Inflammatory macrophage treated with lipopolysaccharide for 4 hours (primary cell): Measurements from ENCODE around the gene ME3.

Source experiments
- DNase-seq: peaks from one replicate; pipeline ENCODE4 v3.0.0-alpha.2; 2020

Gene ME3

DNA sequence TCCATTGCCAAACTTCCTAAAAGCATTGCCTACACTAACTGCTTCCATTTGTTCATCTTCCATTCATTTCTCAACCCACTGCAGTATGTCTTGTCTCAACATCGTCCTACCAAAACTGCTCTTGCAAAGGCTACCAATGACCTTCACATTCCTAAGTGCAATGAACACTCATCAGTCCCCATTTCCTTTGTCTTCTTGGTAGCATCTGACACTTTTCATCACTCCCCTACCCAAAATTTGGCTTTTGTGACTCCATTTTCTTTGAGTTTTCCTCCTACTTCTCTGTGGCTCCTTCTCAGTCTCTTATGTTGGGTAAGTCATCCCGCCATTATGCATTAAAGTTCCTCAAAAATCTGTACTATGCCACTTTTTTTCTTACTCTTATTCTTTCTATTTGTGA is 162.3 kb downstream of the ME3 start:
- no peak for DNase-seq

DNA sequence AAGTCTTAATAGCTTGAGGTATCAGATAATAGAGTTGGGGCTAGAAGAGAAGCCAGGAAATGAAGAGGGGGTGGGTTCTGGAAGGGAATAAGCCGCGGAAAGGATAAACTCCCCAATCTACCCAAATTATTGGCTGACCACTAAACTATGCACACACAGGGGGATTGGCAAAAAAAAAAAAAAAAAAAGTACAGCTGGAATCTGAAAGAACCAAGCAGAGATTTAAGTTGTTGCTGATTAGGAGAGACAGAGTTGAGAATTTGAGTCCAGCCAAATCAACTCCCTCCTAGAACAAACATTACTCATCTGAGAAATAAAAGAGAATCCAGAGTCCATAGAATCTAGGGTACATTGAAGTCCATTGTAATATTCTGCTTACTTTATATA is 162.8 kb downstream of the ME3 start:
- no peak for DNase-seq

DNA sequence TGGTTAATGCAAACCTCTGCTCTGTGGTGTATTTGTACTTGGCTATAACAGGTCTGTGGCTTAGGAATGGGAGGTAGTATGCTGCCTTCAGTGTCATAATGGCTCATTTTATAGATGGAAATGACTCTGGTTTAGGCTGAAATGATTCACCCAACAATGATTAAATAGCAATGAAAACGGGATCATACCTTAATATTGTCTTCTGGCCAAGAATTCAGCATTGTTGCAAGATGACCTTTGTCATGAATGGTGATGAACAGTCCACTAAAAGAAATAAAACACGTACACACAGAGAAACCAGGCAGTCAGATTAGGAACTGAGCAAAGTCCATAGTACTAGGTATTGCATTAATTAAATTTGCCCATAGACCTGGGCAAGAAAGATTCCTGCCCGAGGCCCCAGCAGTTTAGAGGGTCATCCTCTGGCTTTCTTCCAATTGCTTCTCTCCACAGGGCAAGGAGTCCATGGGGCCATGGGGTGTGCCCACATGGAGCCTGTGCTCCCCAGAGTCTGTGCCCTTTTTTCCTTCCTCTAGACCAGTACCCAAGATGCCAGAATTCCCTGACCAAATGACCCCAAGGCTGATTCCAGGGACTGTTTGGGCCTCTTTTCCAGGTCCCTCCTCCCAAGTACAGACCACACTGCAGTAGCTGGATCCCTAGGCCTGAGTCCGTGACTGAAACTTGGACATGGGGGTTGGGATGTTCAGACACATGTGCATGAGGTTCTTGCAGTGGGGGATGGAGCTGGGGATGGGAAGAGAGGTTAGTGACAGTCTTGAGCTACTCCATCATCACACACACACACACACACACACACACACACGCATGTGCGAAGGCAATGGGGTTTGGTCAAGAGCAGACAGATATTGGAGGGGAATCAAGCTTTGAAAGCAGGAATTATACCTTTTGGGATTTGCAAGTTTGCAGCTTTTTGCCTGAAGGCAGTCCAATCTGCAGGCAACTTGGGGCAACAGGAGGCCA is 163.5 kb downstream of the ME3 start:
- DNase-seq, result no peak

DNA sequence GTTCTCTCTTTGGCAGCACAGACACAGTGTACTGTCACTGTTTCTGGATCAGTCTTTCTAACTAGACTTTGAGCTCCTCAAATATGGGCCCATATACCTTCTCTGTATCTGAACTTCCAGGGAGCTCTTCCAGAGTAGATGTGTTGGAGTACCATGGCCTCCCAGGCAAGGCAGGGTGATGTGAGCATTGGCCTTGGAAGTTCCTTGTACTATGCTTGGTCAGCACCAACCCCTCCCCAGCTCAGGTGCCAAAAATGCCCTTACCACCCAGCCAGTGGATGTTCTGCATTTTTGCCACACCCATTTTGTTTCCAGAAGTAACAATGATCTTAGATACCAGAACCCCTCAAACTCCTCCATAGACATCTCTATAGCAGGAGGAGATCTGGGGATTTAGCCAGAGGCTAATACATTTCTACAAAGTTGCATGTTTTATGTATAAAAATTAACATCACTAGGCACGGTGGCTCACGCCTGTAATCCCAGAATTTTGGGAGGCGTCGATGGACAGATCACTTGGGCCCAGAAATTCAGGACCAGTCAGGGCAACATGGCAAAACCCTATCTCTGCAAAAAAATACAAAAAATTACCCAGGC is 165.1 kb downstream of the ME3 start:
- no peak for DNase-seq

DNA sequence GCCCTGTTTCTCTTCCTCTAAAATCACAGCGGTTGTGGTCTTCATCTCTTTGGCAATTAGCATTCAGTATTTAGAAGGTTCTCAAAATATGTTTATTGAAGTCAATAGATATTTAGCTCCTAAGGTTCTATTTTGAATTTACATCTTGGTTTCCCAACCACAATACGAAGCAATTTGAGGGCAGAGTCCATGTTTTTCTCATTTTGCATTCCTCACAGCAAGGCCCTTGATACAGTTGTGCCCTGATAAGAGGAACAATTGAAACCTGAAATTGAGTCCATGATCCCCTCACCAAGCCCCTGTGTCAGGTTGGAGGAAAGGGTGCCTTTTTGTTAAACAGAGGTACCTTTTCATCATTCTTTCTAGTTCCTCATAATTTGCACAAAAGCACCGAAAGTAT is 166.2 kb downstream of the ME3 start:
- DNase-seq, result no peak

DNA sequence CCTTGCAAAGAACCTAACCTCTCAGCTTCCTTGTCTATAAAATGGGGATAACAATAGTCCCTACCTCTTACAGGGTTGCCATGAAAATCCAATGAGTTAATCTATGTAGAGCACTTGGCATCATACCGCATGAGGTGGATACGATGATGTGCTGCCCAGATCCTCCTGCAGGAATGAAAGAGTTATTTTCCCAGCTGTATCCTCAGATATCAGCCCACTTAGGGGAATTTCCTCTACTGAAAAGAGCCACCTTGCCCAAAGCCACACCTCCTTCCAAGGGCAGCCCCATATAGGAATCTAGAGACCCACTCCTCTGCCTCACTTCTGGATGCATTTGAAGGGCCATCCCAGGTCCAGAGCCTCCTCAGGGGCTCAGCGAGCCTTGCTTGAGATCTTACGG is 169.3 kb downstream of the ME3 start:
- no peak for DNase-seq

DNA sequence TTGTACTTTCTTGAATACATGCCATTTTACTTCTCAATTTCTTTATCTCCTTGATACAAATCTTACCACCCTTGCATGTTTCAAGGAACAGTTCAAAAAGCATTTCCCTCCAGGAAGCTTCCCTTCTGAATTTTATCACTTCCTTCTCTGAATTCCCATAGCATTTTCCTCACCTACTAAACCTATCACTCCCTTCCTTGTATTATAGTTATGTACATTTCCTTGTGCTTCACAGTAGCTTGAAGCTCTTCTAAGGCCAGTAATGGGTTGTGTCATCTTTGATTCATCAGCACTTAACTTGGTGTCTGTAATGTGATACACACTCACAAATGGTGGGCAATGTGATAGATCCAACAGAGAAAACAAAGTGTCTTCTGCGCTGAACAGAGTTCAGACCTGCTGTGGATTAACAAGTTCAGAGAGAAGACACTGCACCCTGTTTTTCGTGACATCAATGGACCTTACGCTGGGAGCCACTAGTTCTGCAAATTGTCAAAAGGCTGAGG is 170.2 kb downstream of the ME3 start:
- no peak for DNase-seq

DNA sequence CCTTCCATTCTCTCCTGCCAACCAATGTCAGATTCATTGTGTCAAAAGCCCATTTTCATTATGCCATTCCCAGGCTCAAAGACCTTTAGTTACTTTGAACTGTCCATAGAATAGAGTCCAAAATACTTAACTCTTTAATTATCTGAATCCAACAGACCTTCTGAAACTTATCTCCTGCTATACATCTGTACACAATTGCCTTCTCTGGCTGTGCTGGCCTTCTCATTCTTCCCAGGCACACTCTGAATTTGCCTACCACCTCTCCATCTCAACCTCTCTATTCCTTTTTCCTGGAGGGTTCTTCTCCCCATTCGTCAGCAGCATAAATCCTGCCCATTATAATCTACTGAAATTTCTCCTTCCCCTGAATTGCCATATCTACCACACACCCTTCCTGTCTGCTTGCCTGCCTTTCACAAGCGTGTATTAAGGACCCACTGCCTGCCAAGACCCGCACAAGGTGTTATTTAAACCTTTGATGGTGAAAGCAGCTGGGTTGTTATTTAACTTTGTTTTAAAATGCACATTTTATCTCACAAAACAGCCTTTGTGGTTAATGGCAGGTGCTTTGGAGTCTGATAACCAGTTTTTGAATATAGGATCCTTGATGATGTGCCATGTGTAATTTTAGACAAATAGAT is 171.8 kb downstream of the ME3 start:
- DNase-seq, result no peak

DNA sequence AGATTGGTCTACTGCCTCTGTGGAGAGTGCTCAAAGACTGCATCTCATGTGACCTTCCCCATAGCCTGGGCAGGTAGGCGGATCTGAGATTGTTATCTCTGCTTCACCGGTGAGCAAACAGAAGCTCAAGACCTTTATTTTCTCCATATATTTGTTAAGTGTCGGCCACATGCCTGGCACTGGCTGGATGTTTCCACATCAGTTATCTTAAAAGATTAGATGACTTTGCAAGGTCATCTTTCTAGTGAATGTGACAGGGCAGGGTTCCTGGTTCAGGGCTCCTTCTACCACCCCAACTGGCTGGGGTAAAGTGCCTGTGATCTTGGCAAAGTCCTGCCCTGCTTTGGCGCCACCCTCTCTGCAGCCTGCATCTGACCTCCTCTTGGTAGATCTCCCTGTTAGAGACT is 172.7 kb downstream of the ME3 start:
- DNase-seq, result no peak

DNA sequence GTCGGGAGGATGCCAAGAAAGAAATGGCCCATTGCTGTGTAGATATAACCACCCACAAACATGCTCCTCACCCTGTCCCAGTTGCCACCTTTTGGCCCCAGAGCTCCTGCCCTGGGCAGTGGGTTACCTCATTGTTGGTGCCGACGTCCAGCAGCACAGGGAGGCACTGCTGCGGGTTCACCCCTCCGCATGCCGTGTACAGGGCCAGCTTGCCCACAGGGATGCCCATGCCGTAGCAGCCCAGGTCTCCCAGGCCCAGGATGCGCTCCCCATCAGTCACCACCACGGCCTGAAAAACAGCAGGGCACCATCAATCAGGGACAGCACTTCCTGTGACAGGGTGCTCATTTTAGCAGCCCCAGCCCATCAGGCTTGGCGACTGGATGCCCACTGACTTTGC is 174.6 kb downstream of the ME3 start:
- no peak for DNase-seq

DNA sequence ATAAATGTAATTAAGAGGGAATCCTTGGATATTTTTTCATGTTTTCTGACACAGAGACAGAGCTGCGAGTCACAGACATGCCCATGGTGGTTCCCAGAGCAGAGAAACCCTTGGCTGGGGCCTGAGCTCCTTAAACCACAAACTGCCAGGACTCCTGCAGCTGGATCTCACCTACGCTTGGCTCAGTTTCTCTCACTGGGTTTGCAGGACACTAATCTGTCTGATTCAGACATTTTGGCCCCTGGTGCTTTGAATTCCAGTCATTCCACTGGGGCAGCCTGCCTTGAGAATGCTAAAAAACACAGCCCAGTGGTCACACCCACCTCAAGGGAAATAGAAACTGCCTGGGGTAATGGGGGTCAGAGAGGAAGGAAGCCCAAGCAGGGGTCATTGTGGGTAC is 175.1 kb downstream of the ME3 start:
- no peak for DNase-seq

DNA sequence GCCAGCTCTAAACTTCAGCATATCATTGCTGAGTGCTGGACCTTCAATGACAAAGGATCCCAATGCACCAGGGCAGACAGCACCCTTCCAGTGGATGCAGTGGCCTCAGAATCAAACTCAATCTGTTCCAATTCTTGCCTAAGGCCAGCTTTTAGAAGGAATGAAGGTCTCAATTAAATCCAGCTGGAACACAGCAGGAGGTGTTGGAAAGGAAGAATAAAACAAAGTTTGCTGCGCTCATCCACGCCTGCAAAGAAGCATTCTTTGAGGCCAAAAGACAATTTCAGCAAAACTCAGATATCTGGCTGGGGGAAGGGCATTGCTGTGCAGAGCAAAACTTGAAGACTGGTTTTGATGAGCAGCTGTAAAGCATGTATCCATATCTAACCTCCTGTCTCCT is 177.1 kb downstream of the ME3 start:
- DNase-seq, result no peak

DNA sequence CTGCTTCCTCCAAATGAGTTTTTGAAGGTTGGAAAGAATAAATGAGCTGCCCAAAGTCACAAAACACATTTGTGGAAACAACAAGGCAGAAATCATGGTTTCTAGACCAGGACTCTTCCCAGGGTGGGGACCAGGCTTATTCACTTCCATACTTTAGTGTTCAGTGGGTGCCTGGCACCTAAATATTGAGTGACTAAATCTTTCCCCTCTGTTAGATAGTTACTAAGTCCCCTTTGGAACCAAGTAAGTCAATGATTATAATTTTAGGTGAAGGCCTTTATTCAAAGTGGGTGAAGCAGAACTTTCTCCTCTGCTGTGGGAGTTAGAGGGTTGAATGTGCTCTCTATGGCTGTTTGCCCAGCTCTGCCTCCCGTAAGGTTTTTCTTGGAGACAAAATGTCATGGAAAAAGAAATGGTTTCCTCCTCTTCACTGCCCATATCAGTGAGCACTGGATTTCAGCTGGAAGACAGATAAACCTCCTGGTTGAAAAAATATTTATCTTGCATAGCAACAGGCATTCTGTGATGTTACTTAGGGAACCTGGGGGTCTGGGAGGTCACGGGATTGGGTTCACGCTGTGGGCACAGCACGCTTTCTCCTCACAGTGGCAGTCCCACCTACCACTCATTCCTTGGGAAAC is 179.9 kb downstream of the ME3 start:
- no peak for DNase-seq

DNA sequence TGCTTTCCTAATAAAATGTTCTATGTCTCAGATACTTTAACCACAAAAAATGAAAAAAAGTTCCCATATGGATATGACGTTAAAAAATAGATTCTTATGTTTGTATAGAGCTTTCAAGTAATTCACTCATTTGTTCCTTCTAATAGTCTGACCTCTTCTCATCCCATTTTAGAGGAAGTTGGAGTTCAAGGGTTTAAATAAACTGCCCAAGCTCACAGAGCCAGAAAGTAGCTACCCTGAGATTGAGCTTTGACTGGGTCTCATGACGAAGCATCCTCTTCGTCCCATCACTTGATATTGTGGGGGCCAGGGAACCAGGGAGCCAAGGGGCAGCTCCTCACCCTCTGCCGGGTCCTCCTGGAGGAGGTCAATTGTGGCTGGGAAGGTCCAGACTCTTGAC is 181.4 kb downstream of the ME3 start:
- DNase-seq, result no peak

DNA sequence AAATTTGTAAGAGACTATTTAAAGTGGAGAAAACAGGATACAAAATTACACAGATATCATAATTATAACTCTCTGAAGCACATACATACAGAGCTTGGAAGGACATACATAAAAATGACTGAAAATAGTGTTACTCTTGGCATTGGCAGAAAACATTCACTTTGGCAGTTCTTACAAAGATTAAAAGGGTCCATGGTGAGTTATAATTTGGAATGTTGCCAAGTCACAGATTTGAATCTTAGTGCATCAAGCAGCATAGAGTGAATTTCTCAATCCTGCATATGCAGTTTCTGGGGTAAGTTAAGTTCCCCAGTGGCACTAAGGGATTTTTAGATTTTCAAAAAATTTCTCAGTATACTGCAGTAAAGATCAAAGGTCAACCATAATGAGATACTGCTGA is 181.8 kb downstream of the ME3 start:
- DNase-seq, result no peak

DNA sequence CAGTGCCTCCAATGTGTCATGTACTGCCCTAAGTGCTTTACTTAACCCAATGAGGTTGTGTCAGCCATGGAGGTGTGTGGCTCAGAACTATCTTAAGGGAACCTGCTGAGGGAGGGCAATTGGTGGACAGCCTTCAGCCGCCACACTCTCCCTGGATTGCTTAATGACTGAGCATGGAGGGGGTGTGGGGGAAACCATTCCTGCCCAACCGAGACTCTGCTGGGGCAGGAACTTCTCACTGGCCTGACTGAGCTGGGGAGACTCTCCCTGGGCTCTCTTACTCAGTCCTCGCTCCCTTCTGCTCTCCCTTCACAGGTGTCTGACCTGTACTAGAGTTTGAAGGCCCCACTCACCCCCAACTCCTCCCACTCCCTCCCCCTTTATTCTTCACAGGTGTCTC is 183.0 kb downstream of the ME3 start:
- no peak for DNase-seq

DNA sequence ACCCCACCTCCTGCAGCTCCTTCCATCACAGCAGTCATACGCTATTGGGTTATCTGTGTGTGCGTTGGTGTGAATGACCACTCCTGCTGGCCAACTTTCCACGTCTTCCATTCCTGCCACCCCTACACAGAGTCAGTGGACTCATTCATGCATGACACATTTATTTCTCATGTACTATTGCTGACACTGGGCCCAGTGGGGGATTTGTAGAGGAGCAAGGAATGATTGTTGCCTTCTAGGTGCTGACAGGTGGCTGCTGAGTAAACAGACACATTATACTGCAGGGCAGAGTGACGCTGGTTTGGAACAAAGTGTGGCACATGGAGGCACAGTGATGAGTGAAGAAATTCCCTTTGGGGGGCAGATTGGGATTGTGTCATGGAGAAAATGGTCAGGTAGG is 183.9 kb downstream of the ME3 start:
- DNase-seq, result no peak

DNA sequence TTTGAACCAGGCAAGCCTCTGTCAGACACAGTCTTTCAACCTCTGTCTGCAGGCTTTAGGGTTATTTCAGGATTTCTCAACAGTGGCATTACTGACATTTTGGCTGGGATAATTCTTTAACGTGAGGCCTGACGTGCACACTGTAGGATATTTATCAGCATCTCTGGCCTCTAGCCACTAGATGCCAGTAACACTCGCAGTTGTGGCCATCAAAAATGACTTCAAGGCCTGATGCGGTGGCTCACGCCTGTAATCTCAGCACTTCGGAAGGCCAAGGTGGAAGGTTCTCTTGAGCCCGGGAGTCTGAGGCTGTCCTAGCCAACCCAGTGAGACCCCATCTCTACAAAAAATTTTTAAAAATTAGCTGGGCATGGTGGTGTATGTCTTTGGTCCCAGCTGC is 184.7 kb downstream of the ME3 start:
- DNase-seq, result no peak

DNA sequence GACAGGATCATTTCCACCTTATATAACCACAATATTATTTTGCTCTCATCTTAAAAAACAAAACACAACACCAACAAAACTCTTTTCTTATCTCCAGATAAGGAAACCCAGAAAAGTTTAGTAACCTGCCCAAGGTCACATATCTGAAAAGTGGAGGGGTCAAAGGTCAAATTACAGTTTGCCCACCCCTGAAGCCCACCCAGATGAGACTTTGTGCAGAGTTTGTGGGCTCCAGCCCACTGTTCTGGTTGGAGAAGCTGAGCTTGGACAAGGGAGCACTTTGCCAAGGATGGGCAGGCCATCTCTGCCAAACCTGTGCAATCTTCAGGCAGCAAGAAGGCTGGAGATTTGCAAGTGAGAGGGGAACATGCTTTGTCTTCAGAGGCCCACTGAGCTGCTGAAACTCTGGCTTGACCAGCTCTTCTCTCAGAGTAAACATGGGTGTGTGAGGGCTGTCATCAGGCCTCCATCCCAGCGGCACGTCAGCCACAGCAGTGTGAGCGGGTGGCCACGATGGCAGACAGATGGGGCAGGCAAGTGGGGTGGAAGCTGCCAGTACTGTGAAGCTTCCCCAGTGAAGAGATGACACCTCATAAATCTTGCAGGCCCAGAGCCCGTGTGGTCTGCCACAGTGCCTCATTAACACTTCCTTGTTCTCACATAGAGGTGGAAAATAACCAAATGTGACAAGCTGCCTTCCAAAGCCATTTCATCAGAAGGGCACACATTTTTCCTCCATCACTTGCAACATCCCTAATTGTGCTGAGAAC is 186.0 kb downstream of the ME3 start:
- DNase-seq, result no peak

DNA sequence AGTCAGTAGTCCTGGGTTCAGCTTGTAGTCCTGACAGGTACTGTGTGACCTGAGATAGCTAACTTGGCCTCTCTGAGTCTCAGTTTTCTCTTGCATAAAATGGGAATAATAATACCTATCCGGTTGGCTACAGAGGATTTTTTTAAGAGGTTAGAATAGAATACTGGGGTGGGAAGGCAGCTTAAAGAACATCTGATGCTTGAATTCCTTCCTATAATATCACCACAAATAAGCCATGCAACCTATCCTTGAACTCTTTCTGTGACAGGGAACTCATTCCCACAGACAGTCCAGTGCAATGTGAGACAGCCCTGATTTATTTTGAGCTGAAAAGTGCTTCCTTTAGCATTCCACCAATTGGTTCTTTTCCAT is 187.6 kb downstream of the ME3 start:
- no peak for DNase-seq

DNA sequence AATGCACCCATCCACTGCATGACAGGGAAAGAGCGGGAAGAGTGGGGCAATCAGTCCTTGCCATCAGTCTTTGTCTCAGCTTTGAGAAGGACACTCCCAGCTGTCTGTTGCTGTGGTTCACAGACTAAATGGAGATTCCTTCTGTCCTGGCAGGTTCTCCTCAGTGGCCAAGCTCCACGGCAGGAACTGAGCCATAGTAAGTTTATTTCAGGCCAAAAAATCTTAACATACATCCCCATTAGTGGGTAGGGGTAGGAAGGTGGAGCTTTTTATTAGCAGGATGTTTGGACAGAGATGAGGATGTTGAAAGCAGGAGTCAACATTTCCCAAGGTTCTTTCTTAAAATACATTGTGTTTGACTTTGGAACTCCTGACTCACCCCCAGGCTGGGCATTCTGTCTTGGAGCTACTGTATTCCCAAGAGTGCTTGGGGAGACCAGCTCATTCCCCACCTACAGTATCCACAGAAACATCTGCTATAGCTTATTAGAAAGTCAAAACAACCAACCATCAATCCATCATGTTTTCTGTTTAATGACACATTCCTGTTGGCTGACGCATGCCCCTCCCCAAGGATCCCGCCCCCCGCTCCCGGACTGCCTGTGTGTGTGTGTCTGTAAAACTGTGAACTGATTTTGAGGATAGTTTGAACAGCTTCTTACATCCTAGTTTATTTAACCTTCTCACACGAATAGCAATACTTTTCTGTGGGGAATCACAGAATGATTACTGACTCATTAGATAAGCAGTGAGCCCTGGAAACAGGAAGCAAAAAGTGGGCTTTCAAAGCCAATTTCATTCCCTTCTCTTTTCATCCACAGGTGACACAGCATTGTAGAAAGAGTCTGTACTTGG is 188.2 kb downstream of the ME3 start:
- no peak for DNase-seq

DNA sequence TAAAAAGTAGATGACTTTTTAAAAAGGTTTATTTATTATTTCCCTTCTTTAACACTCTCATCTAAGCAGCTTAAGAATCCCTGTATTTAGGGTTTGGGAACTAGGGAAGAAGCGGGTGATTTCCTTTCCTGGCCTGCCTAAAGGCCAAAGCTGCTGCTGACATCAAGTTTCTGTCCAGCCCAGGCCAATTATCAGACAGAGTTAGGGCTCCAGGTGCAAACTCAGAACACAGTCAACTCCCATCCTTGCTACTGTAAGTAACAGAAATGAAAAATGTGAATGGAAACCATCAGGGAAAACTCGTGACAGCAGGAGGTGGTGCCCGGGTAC is 188.8 kb downstream of the ME3 start:
- DNase-seq, result no peak
